ENCODE measurements around the gene CD72. TPM values are rescaled to one million over a fixed set of nuclear protein-coding genes. Genes with fewer than 3 reads are reported as not detected.

Gene CD72
- 1.0 and 2.8 TPM in 2 replicates for total RNA-seq
- polyA plus RNA-seq = 0.64 and 1.00 TPM in 2 replicates
- polyA plus RNA-seq (2012) = 0.46 and 0.66 TPM in 2 replicates
- polyA minus RNA-seq (ENCODE audit: low replicate concordance) = not detected in 2 replicates

GRCh38 chr9:35618325-35618727 is at the start of gene CD72:
CD72 (minus strand) TSS chr9:35618413; CDS start chr9:35618303, 110 bp downstream.
- DNase-seq (ENCODE audit: low read depth in 2 of 2) = no peak
- H3K4me1 ChIP-seq (ENCODE audit: control insufficient read depth, extremely low read depth, insufficient read depth, low read length) = no peaks in the 10 kb centered on the region
- H4K20me1 ChIP-seq (ENCODE audit: control insufficient read depth, extremely low read depth, insufficient read depth, low read length) = no peaks in the 10 kb centered on the region
- peak within 1 kb of the TSS; percentile 62 for H3K4me2 ChIP-seq (ENCODE audit: extremely low read depth, insufficient read depth, low read length)
- H3K27ac ChIP-seq (ENCODE audit: insufficient read depth, low read length) = no peak within 1 kb of the TSS
- no peaks in the 10 kb centered on the region for H3K36me3 ChIP-seq (ENCODE audit: control insufficient read depth, insufficient read depth, low read length)
- no peaks in the 10 kb centered on the region for H3K79me2 ChIP-seq (ENCODE audit: control insufficient read depth, insufficient read depth, low read length)
- peak within 1 kb of the TSS; percentile 73 for H2AFZ ChIP-seq (ENCODE audit: low read length)
- H3K9ac ChIP-seq (ENCODE audit: insufficient read depth, low read length) = no peak within 1 kb of the TSS
- H3K9me3 ChIP-seq (ENCODE audit: control insufficient read depth, insufficient read depth, low read depth, low read length) = no peaks in the 10 kb centered on the region
- TF ChIP-seq EZH2 (IDR thresholded peaks at IDR 0.05; ENCODE audit: low read length, missing control alignments) (no peak), CTCF (conservative IDR thresholded peaks at IDR 0.05 in 1 of 2, IDR thresholded peaks at IDR 0.05 in 1 of 2; ENCODE audit: low read depth in 1 of 2, low read length in 2 of 2) (no peak)
- H3K4me3 ChIP-seq (replicated peaks in 1 of 4; ENCODE audit: control extremely low read depth in 1 of 4, insufficient read depth in 1 of 4, low read depth in 3 of 4, low read length in 4 of 4) = peak within 1 kb of the TSS in 3 of 4 experiments; percentile 31 to 44 (median 40)
- H3K27me3 ChIP-seq (ENCODE audit: control insufficient read depth, insufficient read depth, low read length) = peaks cover 29% of the 10 kb centered on the region

- H3K27ac ChIP-seq (ENCODE audit: insufficient read depth, low read length) = no peak overlapping the region
- no peak overlapping the region for H2AFZ ChIP-seq (ENCODE audit: low read length)
- H4K20me1 ChIP-seq (ENCODE audit: control insufficient read depth, extremely low read depth, insufficient read depth, low read length) = no peaks in the 10 kb centered on the region
- H3K4me2 ChIP-seq (ENCODE audit: extremely low read depth, insufficient read depth, low read length) = no peak overlapping the region
- peaks cover 4% of the 10 kb centered on the region for H3K79me2 ChIP-seq (ENCODE audit: control insufficient read depth, insufficient read depth, low read length)
- no peak for TF ChIP-seq EZH2 (IDR thresholded peaks at IDR 0.05; ENCODE audit: low read length, missing control alignments)
- no peak overlapping the region for H3K4me3 ChIP-seq (replicated peaks in 1 of 4; ENCODE audit: control extremely low read depth in 1 of 4, insufficient read depth in 1 of 4, low read depth in 3 of 4, low read length in 4 of 4)
- H3K4me1 ChIP-seq (ENCODE audit: control insufficient read depth, extremely low read depth, insufficient read depth, low read length) = peaks cover 8% of the 10 kb centered on the region
- H3K9ac ChIP-seq (ENCODE audit: insufficient read depth, low read length) = no peak overlapping the region
- no peak for DNase-seq (ENCODE audit: low read depth in 2 of 2)
- no peaks in the 10 kb centered on the region for H3K36me3 ChIP-seq (ENCODE audit: control insufficient read depth, insufficient read depth, low read length)
- no peaks in the 10 kb centered on the region for H3K27me3 ChIP-seq (ENCODE audit: control insufficient read depth, insufficient read depth, low read length)
- no peaks in the 10 kb centered on the region for H3K9me3 ChIP-seq (ENCODE audit: control insufficient read depth, insufficient read depth, low read depth, low read length)
Measured at GRCh38 chr9:35667939-35668338, 49.7 kb upstream of the CD72 start.

GRCh38 chr9:35666549-35666948 is 48.3 kb upstream of the CD72 start:
- TF ChIP-seq CTCF (conservative IDR thresholded peaks at IDR 0.05 in 1 of 2, IDR thresholded peaks at IDR 0.05 in 1 of 2; ENCODE audit: low read depth in 1 of 2, low read length in 2 of 2) (no peak), EZH2 (IDR thresholded peaks at IDR 0.05; ENCODE audit: low read length, missing control alignments) (no peak)
- no peaks in the 10 kb centered on the region for H3K9me3 ChIP-seq (ENCODE audit: control insufficient read depth, insufficient read depth, low read depth, low read length)
- H3K4me3 ChIP-seq (replicated peaks in 1 of 4; ENCODE audit: control extremely low read depth in 1 of 4, insufficient read depth in 1 of 4, low read depth in 3 of 4, low read length in 4 of 4) = no peak overlapping the region
- no peak for DNase-seq (ENCODE audit: low read depth in 2 of 2)
- H3K4me1 ChIP-seq (ENCODE audit: control insufficient read depth, extremely low read depth, insufficient read depth, low read length) = peaks cover 8% of the 10 kb centered on the region
- H3K27me3 ChIP-seq (ENCODE audit: control insufficient read depth, insufficient read depth, low read length) = no peaks in the 10 kb centered on the region
- no peak overlapping the region for H2AFZ ChIP-seq (ENCODE audit: low read length)
- no peaks in the 10 kb centered on the region for H4K20me1 ChIP-seq (ENCODE audit: control insufficient read depth, extremely low read depth, insufficient read depth, low read length)
- H3K4me2 ChIP-seq (ENCODE audit: extremely low read depth, insufficient read depth, low read length) = no peak overlapping the region
- no peak overlapping the region for H3K9ac ChIP-seq (ENCODE audit: insufficient read depth, low read length)
- H3K27ac ChIP-seq (ENCODE audit: insufficient read depth, low read length) = no peak overlapping the region
- H3K79me2 ChIP-seq (ENCODE audit: control insufficient read depth, insufficient read depth, low read length) = peaks cover 4% of the 10 kb centered on the region
- no peaks in the 10 kb centered on the region for H3K36me3 ChIP-seq (ENCODE audit: control insufficient read depth, insufficient read depth, low read length)
